Lower leg skin (tissue), 3 donors: ENCODE data around the gene ASB6.

Experiments used
- POLR2A ChIP-seq, 2 donors: fragments of 450-650 bp; IDR thresholded peaks; one replicate each; pipeline ENCODE4 v1.6.1; 2016 to 2017; ENCODE audit warnings: antibody characterized with exemption in 2 of 2, mild to moderate bottlenecking in 1 of 2, moderate library complexity in 1 of 2
- TF ChIP-seq, protein P1 (sequence below), 3 donors: fragments of 450-650 bp; IDR thresholded peaks; one replicate each; pipeline ENCODE4 v1.5.1; 2016; ENCODE audit warnings: antibody characterized with exemption in 3 of 3, mild to moderate bottlenecking in 3 of 3, moderate library complexity in 2 of 3

DNA sequence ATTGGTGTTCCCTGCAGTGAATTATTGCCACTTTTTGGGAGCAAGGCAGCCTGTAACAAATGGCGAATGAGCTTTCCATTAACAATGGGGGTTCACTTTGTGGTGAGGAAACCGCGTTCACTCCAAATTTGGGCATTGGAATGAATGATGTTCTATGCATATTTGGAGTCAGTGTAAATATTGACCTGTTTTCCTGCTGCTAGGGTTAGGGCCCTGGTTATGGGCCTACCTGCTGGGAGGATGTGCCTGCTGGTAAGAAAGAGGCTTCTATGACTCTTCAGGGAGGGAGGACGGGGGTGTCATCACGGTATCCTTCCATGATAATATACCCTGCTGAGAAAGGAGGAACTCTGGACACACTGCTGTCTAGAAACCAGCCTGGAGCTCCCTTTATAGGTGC, 50.0 kb downstream of the ASB6 start:
- TF ChIP-seq, protein P1, sequence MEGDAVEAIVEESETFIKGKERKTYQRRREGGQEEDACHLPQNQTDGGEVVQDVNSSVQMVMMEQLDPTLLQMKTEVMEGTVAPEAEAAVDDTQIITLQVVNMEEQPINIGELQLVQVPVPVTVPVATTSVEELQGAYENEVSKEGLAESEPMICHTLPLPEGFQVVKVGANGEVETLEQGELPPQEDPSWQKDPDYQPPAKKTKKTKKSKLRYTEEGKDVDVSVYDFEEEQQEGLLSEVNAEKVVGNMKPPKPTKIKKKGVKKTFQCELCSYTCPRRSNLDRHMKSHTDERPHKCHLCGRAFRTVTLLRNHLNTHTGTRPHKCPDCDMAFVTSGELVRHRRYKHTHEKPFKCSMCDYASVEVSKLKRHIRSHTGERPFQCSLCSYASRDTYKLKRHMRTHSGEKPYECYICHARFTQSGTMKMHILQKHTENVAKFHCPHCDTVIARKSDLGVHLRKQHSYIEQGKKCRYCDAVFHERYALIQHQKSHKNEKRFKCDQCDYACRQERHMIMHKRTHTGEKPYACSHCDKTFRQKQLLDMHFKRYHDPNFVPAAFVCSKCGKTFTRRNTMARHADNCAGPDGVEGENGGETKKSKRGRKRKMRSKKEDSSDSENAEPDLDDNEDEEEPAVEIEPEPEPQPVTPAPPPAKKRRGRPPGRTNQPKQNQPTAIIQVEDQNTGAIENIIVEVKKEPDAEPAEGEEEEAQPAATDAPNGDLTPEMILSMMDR (IDR thresholded peaks at IDR 0.05): no peak
- TF ChIP-seq POLR2A (IDR thresholded peaks at IDR 0.05): no peak
